Measurements from ENCODE around the gene MAPT.

MAPT gene

GRCh38 chr17:45900723-45901415 lies 6.5 kb downstream of the MAPT start:
- H3K4me3 ChIP-seq (ENCODE audit: low read length), result no peak overlapping the region
- no peaks in the 10 kb centered on the region for H3K4me1 ChIP-seq (ENCODE audit: low read length)
- no peak for DNase-seq
- H4K20me1 ChIP-seq (ENCODE audit: insufficient read depth, low read length), result no peaks in the 10 kb centered on the region
- no peak overlapping the region for H3K27ac ChIP-seq (ENCODE audit: low read length)
- no peak overlapping the region for H2AFZ ChIP-seq (ENCODE audit: low read length)
- no peaks in the 10 kb centered on the region for H3K79me2 ChIP-seq (ENCODE audit: low read length)
- no peaks in the 10 kb centered on the region for H3K9me2 ChIP-seq (replicated peaks; ENCODE audit: insufficient read depth, low read length)
- TF ChIP-seq EZH2 (optimal IDR thresholded peaks at IDR 0.05; ENCODE audit: low read depth, low read length), result no peak
- TF ChIP-seq EZH2phosphoT487 (IDR thresholded peaks at IDR 0.05; ENCODE audit: low read length), result no peak
- no peak for TF ChIP-seq CTCF (IDR thresholded peaks at IDR 0.05; ENCODE audit: low read length)
- no peaks in the 10 kb centered on the region for H3K36me3 ChIP-seq (replicated peaks; ENCODE audit: insufficient read depth, low read length)
- H3F3A ChIP-seq (ENCODE audit: insufficient read depth, low read length), result no peaks in the 10 kb centered on the region
- peaks cover 25% of the 10 kb centered on the region for H3K27me3 ChIP-seq (replicated peaks; ENCODE audit: insufficient read depth, low read length)
- no peaks in the 10 kb centered on the region for H3K9me3 ChIP-seq (replicated peaks; ENCODE audit: insufficient read depth, low read length)
- no peak overlapping the region for H3K4me2 ChIP-seq (ENCODE audit: low read depth, low read length)
- H3K9ac ChIP-seq (ENCODE audit: low read length), result no peak overlapping the region

GRCh38 chr17:45902892-45903346 lies 8.6 kb downstream of the MAPT start:
- no peak for TF ChIP-seq EZH2 (optimal IDR thresholded peaks at IDR 0.05; ENCODE audit: low read depth, low read length)
- TF ChIP-seq EZH2phosphoT487 (IDR thresholded peaks at IDR 0.05; ENCODE audit: low read length), result no peak
- no peak for DNase-seq
- Histone ChIP-seq H2AFZ (ENCODE audit: low read length) (no peak overlapping the region), H3K79me2 (ENCODE audit: low read length) (no peaks in the 10 kb centered on the region), H3K9ac (ENCODE audit: low read length) (no peak overlapping the region), H3K9me3 (replicated peaks; ENCODE audit: insufficient read depth, low read length) (no peaks in the 10 kb centered on the region), H3K4me3 (ENCODE audit: low read length) (no peak overlapping the region), H3K4me1 (ENCODE audit: low read length) (no peaks in the 10 kb centered on the region), H3K27ac (ENCODE audit: low read length) (no peak overlapping the region), H3K4me2 (ENCODE audit: low read depth, low read length) (no peak overlapping the region), H4K20me1 (ENCODE audit: insufficient read depth, low read length) (no peaks in the 10 kb centered on the region), H3K9me2 (replicated peaks; ENCODE audit: insufficient read depth, low read length) (no peaks in the 10 kb centered on the region), H3K27me3 (replicated peaks; ENCODE audit: insufficient read depth, low read length) (peaks cover 4% of the 10 kb centered on the region), H3F3A (ENCODE audit: insufficient read depth, low read length) (no peaks in the 10 kb centered on the region), H3K36me3 (replicated peaks; ENCODE audit: insufficient read depth, low read length) (no peaks in the 10 kb centered on the region)

- no peaks in the 10 kb centered on the region for H3K4me1 ChIP-seq (ENCODE audit: low read length)
- H3K36me3 ChIP-seq (replicated peaks; ENCODE audit: insufficient read depth, low read length), result no peaks in the 10 kb centered on the region
- H3K79me2 ChIP-seq (ENCODE audit: low read length), result no peaks in the 10 kb centered on the region
- no peaks in the 10 kb centered on the region for H3F3A ChIP-seq (ENCODE audit: insufficient read depth, low read length)
- H3K27me3 ChIP-seq (replicated peaks; ENCODE audit: insufficient read depth, low read length), result no peaks in the 10 kb centered on the region
- no peaks in the 10 kb centered on the region for H3K9me3 ChIP-seq (replicated peaks; ENCODE audit: insufficient read depth, low read length)
- DNase-seq, result no peak
- H3K4me3 ChIP-seq (ENCODE audit: low read length), result no peak overlapping the region
- H3K9ac ChIP-seq (ENCODE audit: low read length), result no peak overlapping the region
- TF ChIP-seq CTCF (IDR thresholded peaks at IDR 0.05; ENCODE audit: low read length), result no peak
- TF ChIP-seq EZH2 (optimal IDR thresholded peaks at IDR 0.05; ENCODE audit: low read depth, low read length), result no peak
- no peak for TF ChIP-seq EZH2phosphoT487 (IDR thresholded peaks at IDR 0.05; ENCODE audit: low read length)
- H3K27ac ChIP-seq (ENCODE audit: low read length), result no peak overlapping the region
- H4K20me1 ChIP-seq (ENCODE audit: insufficient read depth, low read length), result no peaks in the 10 kb centered on the region
- no peak overlapping the region for H3K4me2 ChIP-seq (ENCODE audit: low read depth, low read length)
- no peaks in the 10 kb centered on the region for H3K9me2 ChIP-seq (replicated peaks; ENCODE audit: insufficient read depth, low read length)
- H2AFZ ChIP-seq (ENCODE audit: low read length), result no peak overlapping the region
Observed at GRCh38 chr17:45904866-45905265, 10.5 kb downstream of the MAPT start.

GRCh38 chr17:45905814-45906213 lies 11.5 kb downstream of the MAPT start:
- DNase-seq, result no peak
- H3K4me1 ChIP-seq (ENCODE audit: low read length), result no peaks in the 10 kb centered on the region
- H3K27me3 ChIP-seq (replicated peaks; ENCODE audit: insufficient read depth, low read length), result no peaks in the 10 kb centered on the region
- no peak overlapping the region for H3K4me3 ChIP-seq (ENCODE audit: low read length)
- H3K36me3 ChIP-seq (replicated peaks; ENCODE audit: insufficient read depth, low read length), result no peaks in the 10 kb centered on the region
- H3K4me2 ChIP-seq (ENCODE audit: low read depth, low read length), result no peak overlapping the region
- no peak overlapping the region for H3K27ac ChIP-seq (ENCODE audit: low read length)
- H3F3A ChIP-seq (ENCODE audit: insufficient read depth, low read length), result no peaks in the 10 kb centered on the region
- H2AFZ ChIP-seq (ENCODE audit: low read length), result no peak overlapping the region
- no peak for TF ChIP-seq CTCF (IDR thresholded peaks at IDR 0.05; ENCODE audit: low read length)
- TF ChIP-seq EZH2phosphoT487 (IDR thresholded peaks at IDR 0.05; ENCODE audit: low read length), result no peak
- TF ChIP-seq EZH2 (optimal IDR thresholded peaks at IDR 0.05; ENCODE audit: low read depth, low read length), result no peak
- H3K9me3 ChIP-seq (replicated peaks; ENCODE audit: insufficient read depth, low read length), result no peaks in the 10 kb centered on the region
- no peaks in the 10 kb centered on the region for H3K79me2 ChIP-seq (ENCODE audit: low read length)
- H4K20me1 ChIP-seq (ENCODE audit: insufficient read depth, low read length), result no peaks in the 10 kb centered on the region
- no peaks in the 10 kb centered on the region for H3K9me2 ChIP-seq (replicated peaks; ENCODE audit: insufficient read depth, low read length)
- no peak overlapping the region for H3K9ac ChIP-seq (ENCODE audit: low read length)
